ENCODE measurements around the gene NPM1. TPM values are rescaled to one million over a fixed set of nuclear protein-coding genes. Genes with fewer than 3 reads are reported as not detected.

NPM1 gene
- 751 TPM for total RNA-seq

GRCh38 chr5:171387345-171387969, at the start of gene NPM1:
Gene NPM1, plus strand, starts transcription at chr5:171387849. Its CDS starts 100 bp downstream, at chr5:171387949.

GRCh38 chr5:171418982-171419687, 31.5 kb downstream of the NPM1 start, which contains the start of gene FGF18:
Gene FGF18, plus strand, starts transcription at chr5:171419647. Its CDS starts 553 bp downstream, at chr5:171420200.

Other genes starting within 250 kb of the NPM1 start
- not detected for gene TLX3, start 78.6 kb upstream of the NPM1 start, total RNA-seq
- gene FGF18, start 31.8 kb downstream of the NPM1 start, total RNA-seq = 5.3 TPM